A549 (cell line): Measurements from ENCODE around the gene NCR2. TPM values are rescaled to one million over a fixed set of nuclear protein-coding genes. Genes with fewer than 3 reads are reported as not detected.

Experiments
- ATAC-seq, 2 experiments: fragments of 200-7000 bp in 1 of 2; fragments of >200 bp in 1 of 2; cut with Nextera tagmentation in 1 of 2; cut with Tn5 transposase in 1 of 2; 3 replicates each; pipeline versions ENCODE4 v1.8.0 to v1.9.1; 2018 to 2020; ENCODE audit warnings: mild to moderate bottlenecking in 1 of 2, moderate library complexity in 1 of 2
- CTCF ChIA-PET: fragments of 300-600 bp; sonication (Branson Sonifier 250); formaldehyde crosslinking; extraction: SDS; loops from one replicate; lab custom pipeline; 2021; ENCODE audit warnings: antibody characterized with exemption, inconsistent platforms; lab: Yijun Ruan, JAX
- POLR2A ChIA-PET: fragments of 350-600 bp; formaldehyde crosslinking; extraction: SDS; loops from one replicate; lab custom pipeline; 2021; ENCODE audit warnings: antibody characterized with exemption, inconsistent platforms; lab: Yijun Ruan, JAX
- DNase-seq, 2 experiments: peaks; one replicate each; pipeline versions ENCODE4 v3.0.0 to v3.0.0-alpha.2; 2011 to 2016; ENCODE audit warnings: low read depth in 1 of 2, low spot score in 1 of 2
- FAIRE-seq: peaks from 2 replicates; lab custom pipeline; 2011; peaks lifted over from hg19 to GRCh38; lab: Jason Lieb, UNC
- H3K27ac ChIP-seq, 2 experiments: fragments of >200 bp; sonication (Bioruptor Twin); formaldehyde crosslinking; 3 replicates each; pipeline ENCODE4 v1.5.1; 2016 to 2017
- H3K4me1 ChIP-seq: fragments of >200 bp; sonication (Bioruptor Twin); formaldehyde crosslinking; 3 replicates; pipeline ENCODE4 v1.6.1; 2016
- H3K4me2 ChIP-seq: fragments of >200 bp; sonication (Bioruptor Twin); formaldehyde crosslinking; 3 replicates; pipeline ENCODE4 v1.6.1; 2016
- H3K4me3 ChIP-seq: fragments of >200 bp; sonication (Bioruptor Twin); formaldehyde crosslinking; 3 replicates; pipeline ENCODE4 v1.5.1; 2016
- H3K9me3 ChIP-seq: fragments of >200 bp; sonication (Bioruptor Twin); formaldehyde crosslinking; 3 replicates; pipeline ENCODE4 v1.6.1; 2016
- BHLHE40 ChIP-seq: IDR thresholded peaks from 2 replicates; pipeline ENCODE4 v1.6.1; 2012; ENCODE audit warnings: low read depth, low read length, inconsistent platforms
- CBX8 ChIP-seq: fragments of 200-600 bp; sonication (generic); IDR thresholded peaks from 2 replicates; pipeline ENCODE4 v1.6.1; 2016
- CHD2 ChIP-seq: fragments of 150-350 bp; IDR thresholded peaks from 2 replicates; pipeline ENCODE4 v1.6.1; 2014; ENCODE audit warnings: low read length; ENCODE audit not compliant: partially characterized antibody
- CHD4 ChIP-seq: fragments of 200-600 bp; sonication (generic); IDR thresholded peaks from 2 replicates; pipeline ENCODE4 v1.6.1; 2016; ENCODE audit warnings: antibody characterized with exemption, mild to moderate bottlenecking, borderline replicate concordance
- EP300 ChIP-seq, 2 experiments: fragments of >200 bp; sonication (Bioruptor Twin); formaldehyde crosslinking; IDR thresholded peaks; 2 replicates in 1 of 2; 3 replicates in 1 of 2; pipeline ENCODE4 v1.6.1; 2016 to 2017
- FOSB ChIP-seq: fragments of 250-450 bp; sonication (Bioruptor Pico); IDR thresholded peaks from 2 replicates; pipeline ENCODE4 v1.5.0; 2020; ENCODE audit warnings: mild to moderate bottlenecking, moderate library complexity
- FOSL2 ChIP-seq, 2 experiments: fragments of 450-650 bp in 1 of 2; fragments of >200 bp in 1 of 2; sonication (Bioruptor Twin) in 1 of 2; formaldehyde crosslinking; IDR thresholded peaks; 2 replicates each; pipeline versions ENCODE4 v1.5.0 to v1.6.1; 2016 to 2020; ENCODE audit warnings: mild to moderate bottlenecking in 1 of 2, moderate library complexity in 1 of 2
- FOXS1 ChIP-seq: fragments of 250-450 bp; sonication (Bioruptor Pico); IDR thresholded peaks from 2 replicates; pipeline ENCODE4 v1.5.0; 2020; ENCODE audit warnings: mild to moderate bottlenecking, moderate library complexity
- GATA3 ChIP-seq: IDR thresholded peaks from 2 replicates; pipeline ENCODE4 v1.6.1; 2012; ENCODE audit warnings: borderline replicate concordance
- HDAC2 ChIP-seq: fragments of 200-600 bp; sonication (generic); IDR thresholded peaks from 2 replicates; pipeline ENCODE4 v1.6.1; 2016
- HEYL ChIP-seq: fragments of 250-450 bp; sonication (Bioruptor Pico); IDR thresholded peaks from 2 replicates; pipeline ENCODE4 v1.8.0; 2021; ENCODE audit warnings: mild to moderate bottlenecking, moderate library complexity
- HOXA7 ChIP-seq: fragments of 250-450 bp; sonication (Bioruptor Pico); IDR thresholded peaks from 2 replicates; pipeline ENCODE4 v1.5.0; 2020; ENCODE audit warnings: mild to moderate bottlenecking, moderate library complexity
- HOXB13 ChIP-seq: fragments of 250-450 bp; sonication (Bioruptor Pico); IDR thresholded peaks from 2 replicates; pipeline ENCODE4 v1.5.0; 2020; ENCODE audit warnings: low read depth, mild to moderate bottlenecking, moderate library complexity
- KDM5A ChIP-seq: fragments of 200-600 bp; sonication (generic); IDR thresholded peaks from 2 replicates; pipeline ENCODE4 v1.6.1; 2016; ENCODE audit warnings: antibody characterized with exemption, mild to moderate bottlenecking
- MAZ ChIP-seq: fragments of 150-350 bp; IDR thresholded peaks from 2 replicates; pipeline ENCODE4 v1.6.1; 2014; ENCODE audit warnings: antibody characterized with exemption, low read depth, low read length, borderline replicate concordance
- PHF8 ChIP-seq: fragments of 200-600 bp; sonication (generic); IDR thresholded peaks from 2 replicates; pipeline ENCODE4 v1.6.1; 2016; ENCODE audit warnings: low read depth, mild to moderate bottlenecking, antibody characterized with exemption, moderate library complexity, borderline replicate concordance
- RAD21 ChIP-seq, 2 experiments: fragments of >200 bp in 1 of 2; sonication (Bioruptor Twin) in 1 of 2; formaldehyde crosslinking in 1 of 2; IDR thresholded peaks in 1 of 2; conservative IDR thresholded peaks in 1 of 2; 2 replicates in 1 of 2; 3 replicates in 1 of 2; pipeline ENCODE4 v1.6.1; 2012 to 2018; ENCODE audit warnings: inconsistent platforms in 1 of 2
- RCOR1 ChIP-seq: fragments of 150-350 bp; IDR thresholded peaks from 2 replicates; pipeline ENCODE4 v1.6.1; 2014; ENCODE audit warnings: antibody characterized with exemption, low read length, low read depth
- RNF2 ChIP-seq: fragments of 200-600 bp; sonication (generic); IDR thresholded peaks from 2 replicates; pipeline ENCODE4 v1.6.1; 2016; ENCODE audit warnings: low read depth, mild to moderate bottlenecking, antibody characterized with exemption, moderate library complexity, borderline replicate concordance
- SREBF2 ChIP-seq: fragments of 450-650 bp; IDR thresholded peaks from 2 replicates; pipeline ENCODE4 v1.6.1; 2014; ENCODE audit warnings: mild to moderate bottlenecking, moderate library complexity
- TP53 ChIP-seq: fragments of 250-450 bp; sonication (Bioruptor Pico); IDR thresholded peaks from 2 replicates; pipeline ENCODE4 v1.5.0; 2021; ENCODE audit warnings: mild to moderate bottlenecking, moderate library complexity
- WGBS: methylation state at CpG from one replicate; pipeline ENCODE4 v1.1.6; 2017; ENCODE audit errors: missing lambda C conversion rate; 5-methylcytosine and 5-hydroxymethylcytosine counted together
- polyA plus RNA-seq, 4 experiments: library from polyadenylated mRNA; depleted of rRNA in 3 of 4; stranded (reverse); fragments of >200 nt; fragmentation: RNase III in 1 of 4; extraction: RNeasy Plus Mini Kit Qiagen cat#74134 plus additional on column Dnase treatment in 1 of 4; gene quantifications; 2 replicates in 3 of 4; 3 replicates in 1 of 4; pipeline ENCODE4 v1.2.3, GENCODE V29; 2011 to 2017
- TF ChIP-seq, protein P1 (sequence below): fragments of 450-650 bp; IDR thresholded peaks from 2 replicates; pipeline ENCODE4 v1.6.1; 2014; ENCODE audit warnings: antibody characterized with exemption

NCR2 gene
- polyA plus RNA-seq, 2 of the 4 experiments (the other 2 are of a cell fraction) = not detected

DNA sequence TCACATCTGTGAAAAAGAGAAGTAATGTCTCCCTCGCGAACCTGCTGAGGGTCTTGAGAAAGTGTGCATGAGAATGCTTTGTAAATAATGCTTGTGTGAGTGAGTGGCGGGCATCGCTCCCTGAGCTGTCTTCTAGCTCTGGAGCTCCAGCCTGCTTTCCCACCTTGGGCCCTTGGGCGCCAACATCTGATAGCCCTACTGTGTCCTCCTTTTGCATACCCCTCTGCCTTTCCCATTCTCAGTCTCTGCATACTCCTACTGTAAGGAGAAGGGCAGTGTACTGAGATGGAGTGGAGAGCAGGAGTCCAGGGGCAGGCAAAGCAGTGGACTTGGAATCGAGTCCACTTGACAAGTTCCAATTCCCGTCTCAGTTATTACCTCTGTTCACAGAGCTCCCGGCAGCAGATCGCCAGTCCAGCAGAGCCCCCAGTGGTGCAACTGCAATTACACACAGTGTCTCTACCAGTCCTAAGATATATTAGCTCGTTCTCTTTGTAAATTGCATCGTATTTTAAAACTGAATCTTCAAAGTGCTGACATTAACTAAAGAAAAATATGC lies 847 bp upstream of the NCR2 start:
- ChIA-PET CTCF (interaction anchor here (2.0 to 5.6 kb wide), 2 partner anchors 13 to 34 kb away, joined by 5 to 39 read pairs; no protein-coding TSS in a partner anchor), POLR2A (interaction anchor here (0.6 kb wide), 1 partner anchor 454 kb away, joined by 3 read pairs; no protein-coding TSS in a partner anchor)
- Histone ChIP-seq H3K9me3 (no peaks in the 10 kb centered on the region), H3K27ac (no peak overlapping the region), H3K4me2 (no peak overlapping the region), H3K4me3 (no peak overlapping the region), H3K4me1 (no peaks in the 10 kb centered on the region)
- FAIRE-seq (no peak), ATAC-seq (peak; percentile 75 to 77; a peak in 5 of 6 replicates), DNase-seq (no peak)
- WGBS = 66% methylated on average over 11 of the region's 11 CpGs
- TF ChIP-seq FOSB (no peak), HOXB13 (CRISPR knock-in tag) (no peak), GATA3 (no peak), CHD4 (no peak), RAD21 (conservative IDR thresholded peaks at IDR 0.05 in 1 of 2, IDR thresholded peaks at IDR 0.05 in 1 of 2) (0 out of 5 replicates have a peak, but pooled peaks of 1 of the 2 experiments have one; percentile 7)
- TF ChIP-seq, protein P1, sequence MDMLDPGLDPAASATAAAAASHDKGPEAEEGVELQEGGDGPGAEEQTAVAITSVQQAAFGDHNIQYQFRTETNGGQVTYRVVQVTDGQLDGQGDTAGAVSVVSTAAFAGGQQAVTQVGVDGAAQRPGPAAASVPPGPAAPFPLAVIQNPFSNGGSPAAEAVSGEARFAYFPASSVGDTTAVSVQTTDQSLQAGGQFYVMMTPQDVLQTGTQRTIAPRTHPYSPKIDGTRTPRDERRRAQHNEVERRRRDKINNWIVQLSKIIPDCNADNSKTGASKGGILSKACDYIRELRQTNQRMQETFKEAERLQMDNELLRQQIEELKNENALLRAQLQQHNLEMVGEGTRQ = no peak

GRCh38 chr6:41335943-41336342 lies 535 bp downstream of the NCR2 start:
- Histone ChIP-seq H3K27ac (no peak overlapping the region), H3K4me3 (no peak overlapping the region), H3K4me2 (no peak overlapping the region), H3K9me3 (no peaks in the 10 kb centered on the region), H3K4me1 (no peaks in the 10 kb centered on the region)
- ChIA-PET POLR2A (no interaction called here), CTCF (no interaction called here)
- no peak for FAIRE-seq
- ATAC-seq = no peak
- DNase-seq = no peak
- WGBS = 66% methylated on average over 9 of the region's 11 CpGs
- TF ChIP-seq HEYL (CRISPR knock-in tag) (no peak), FOSL2 (IDR thresholded peaks at IDR 0.05) (no peak), FOSL2 (CRISPR knock-in tag; IDR thresholded peaks at IDR 0.05) (no peak), HOXA7 (CRISPR knock-in tag) (no peak), MAZ (no peak)

DNA sequence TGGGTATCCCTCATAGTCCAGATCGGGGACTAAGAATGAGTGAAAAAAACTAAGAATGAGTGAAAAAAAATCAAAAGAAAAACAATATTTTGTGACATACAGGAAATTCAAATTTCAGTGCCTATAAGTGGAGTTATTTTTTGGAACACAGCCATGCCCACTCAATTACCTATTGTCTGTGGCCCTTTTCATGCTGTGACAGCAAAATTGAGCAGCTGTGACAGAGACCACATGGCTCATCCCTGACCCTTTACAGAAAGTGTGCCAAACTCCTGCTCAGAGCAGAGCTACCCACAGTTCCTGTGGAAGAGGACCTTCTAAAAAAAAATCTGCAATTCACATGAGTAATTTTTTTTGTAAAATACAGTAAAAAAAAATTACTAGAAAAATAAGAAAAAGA lies 1.4 kb downstream of the NCR2 start:
- H3K4me1 ChIP-seq = no peaks in the 10 kb centered on the region
- 73% methylated on average over 1 of the region's 1 CpG for WGBS
- TF ChIP-seq KDM5A = no peak
- TF ChIP-seq, all 56 proteins: peak for 0
- ChIA-PET POLR2A (no interaction called here), CTCF (no interaction called here)
- FAIRE-seq (no peak), DNase-seq (no peak), ATAC-seq (no peak)
- H3K4me3 ChIP-seq = no peak overlapping the region
- no peaks in the 10 kb centered on the region for H3K9me3 ChIP-seq
- H3K4me2 ChIP-seq = no peak overlapping the region
- H3K27ac ChIP-seq = no peak overlapping the region

GRCh38 chr6:41337709-41338108 lies 2.3 kb downstream of the NCR2 start:
- H3K9me3 ChIP-seq = no peaks in the 10 kb centered on the region
- H3K4me3 ChIP-seq = no peak overlapping the region
- no peaks in the 10 kb centered on the region for H3K4me1 ChIP-seq
- ATAC-seq = no peak
- WGBS = 20% methylated on average over 4 of the region's 4 CpGs
- ChIA-PET CTCF (interaction anchor here (1.2 kb wide), 1 partner anchor 17 kb away, joined by 3 read pairs; no protein-coding TSS in a partner anchor), POLR2A (no interaction called here)
- no peak for FAIRE-seq
- peak; percentile 85; the same call in 1 of the 2 replicates for TF ChIP-seq RNF2
- no peak for TF ChIP-seq TP53
- no peak overlapping the region for H3K27ac ChIP-seq
- H3K4me2 ChIP-seq = no peak overlapping the region
- DNase-seq = no peak

GRCh38 chr6:41338659-41339058 lies 3.3 kb downstream of the NCR2 start:
- no peak for ATAC-seq
- Histone ChIP-seq H3K4me2 (no peak overlapping the region), H3K9me3 (no peaks in the 10 kb centered on the region), H3K27ac (no peak overlapping the region), H3K4me3 (no peak overlapping the region), H3K4me1 (no peaks in the 10 kb centered on the region)
- POLR2A ChIA-PET = no interaction called here
- no peak for TF ChIP-seq CBX8
- TF ChIP-seq PHF8 = no peak
- no peak for TF ChIP-seq HOXA7 (CRISPR knock-in tag)
- TF ChIP-seq TP53 = no peak
- TF ChIP-seq CHD2 = no peak
- no peak for TF ChIP-seq SREBF2
- TF ChIP-seq HDAC2 = no peak
- no peak for TF ChIP-seq FOXS1 (CRISPR knock-in tag)
- TF ChIP-seq BHLHE40 = no peak
- TF ChIP-seq KDM5A = no peak
- no peak for TF ChIP-seq EP300 (IDR thresholded peaks at IDR 0.05)
- no peak for TF ChIP-seq HEYL (CRISPR knock-in tag)
- TF ChIP-seq RCOR1 = no peak
- CTCF ChIA-PET = interaction anchor here (0.6 to 1.2 kb wide), 5 partner anchors 18 to 345 kb away, joined by 3 read pairs; no protein-coding TSS in a partner anchor
- 13% methylated on average over 4 of the region's 4 CpGs for WGBS
- FAIRE-seq = no peak
- DNase-seq = no peak
